Endothelial cell of umbilical vein (primary cell): ENCODE measurements around the gene SPECC1L.
A peak's percentile ranks its signal among the peaks of the same experiment; 100 is the strongest.

Source experiments
- EZH2 ChIP-seq: IDR thresholded peaks from 2 replicates; pipeline ENCODE4 v1.6.1; 2012; ENCODE audit warnings: borderline replicate concordance, low read depth, mild to moderate bottlenecking, moderate library complexity, low read length, inconsistent platforms; ENCODE audit not compliant: severe bottlenecking
- FOS ChIP-seq: IDR thresholded peaks from 2 replicates; pipeline ENCODE4 v1.6.1; 2011; ENCODE audit warnings: mild to moderate bottlenecking, low read length, moderate library complexity, borderline replicate concordance; ENCODE audit not compliant: insufficient read depth
- GATA2 ChIP-seq: IDR thresholded peaks from 2 replicates; pipeline ENCODE4 v1.7.0; 2011; ENCODE audit warnings: low read depth, mild to moderate bottlenecking, moderate library complexity, mixed read lengths, low read length; ENCODE audit not compliant: insufficient read length, insufficient read depth
- JUN ChIP-seq: IDR thresholded peaks from 2 replicates; pipeline ENCODE4 v1.6.1; 2011; ENCODE audit warnings: borderline replicate concordance, low read depth; ENCODE audit not compliant: insufficient read length, insufficient read depth
- MAX ChIP-seq: IDR thresholded peaks from 2 replicates; pipeline ENCODE4 v1.6.1; 2011; ENCODE audit not compliant: insufficient read depth, insufficient read length
- MYC ChIP-seq: IDR thresholded peaks from one replicate; pipeline ENCODE4 v1.6.1; 2011; ENCODE audit warnings: mild to moderate bottlenecking, low read depth, low read length
- POLR2A ChIP-seq: IDR thresholded peaks from 2 replicates; pipeline ENCODE4 v1.6.1; 2012; ENCODE audit warnings: low read depth, mild to moderate bottlenecking, control low read depth, low read length
- POLR2AphosphoS5 ChIP-seq: IDR thresholded peaks from 2 replicates; pipeline ENCODE4 v1.6.1; 2012; ENCODE audit warnings: low read depth, mild to moderate bottlenecking, control low read depth, low read length, moderate library complexity; ENCODE audit not compliant: insufficient read depth
- TF ChIP-seq, protein P1 (sequence below), 2 donors: IDR thresholded peaks; 1 replicate in 1 of 2; 2 replicates in 1 of 2; pipeline ENCODE4 v1.5.1; 2011; ENCODE audit warnings: low read length in 2 of 2, mild to moderate bottlenecking in 2 of 2, moderate library complexity in 2 of 2, control low read depth in 1 of 2, inconsistent platforms in 1 of 2, low read depth in 1 of 2; ENCODE audit not compliant: insufficient read depth in 1 of 2; ENCODE audit errors: extremely low read depth in 1 of 2

GRCh38 chr22:24459911-24460310 is 189.3 kb downstream of the SPECC1L start:
- TF ChIP-seq, protein P1, sequence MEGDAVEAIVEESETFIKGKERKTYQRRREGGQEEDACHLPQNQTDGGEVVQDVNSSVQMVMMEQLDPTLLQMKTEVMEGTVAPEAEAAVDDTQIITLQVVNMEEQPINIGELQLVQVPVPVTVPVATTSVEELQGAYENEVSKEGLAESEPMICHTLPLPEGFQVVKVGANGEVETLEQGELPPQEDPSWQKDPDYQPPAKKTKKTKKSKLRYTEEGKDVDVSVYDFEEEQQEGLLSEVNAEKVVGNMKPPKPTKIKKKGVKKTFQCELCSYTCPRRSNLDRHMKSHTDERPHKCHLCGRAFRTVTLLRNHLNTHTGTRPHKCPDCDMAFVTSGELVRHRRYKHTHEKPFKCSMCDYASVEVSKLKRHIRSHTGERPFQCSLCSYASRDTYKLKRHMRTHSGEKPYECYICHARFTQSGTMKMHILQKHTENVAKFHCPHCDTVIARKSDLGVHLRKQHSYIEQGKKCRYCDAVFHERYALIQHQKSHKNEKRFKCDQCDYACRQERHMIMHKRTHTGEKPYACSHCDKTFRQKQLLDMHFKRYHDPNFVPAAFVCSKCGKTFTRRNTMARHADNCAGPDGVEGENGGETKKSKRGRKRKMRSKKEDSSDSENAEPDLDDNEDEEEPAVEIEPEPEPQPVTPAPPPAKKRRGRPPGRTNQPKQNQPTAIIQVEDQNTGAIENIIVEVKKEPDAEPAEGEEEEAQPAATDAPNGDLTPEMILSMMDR (IDR thresholded peaks at IDR 0.05; ENCODE audit: extremely low read depth in 1 of 2, insufficient read depth in 1 of 2, low read depth in 1 of 2, low read length in 2 of 2): no peak
- TF ChIP-seq POLR2A (no peak), MYC (no peak), EZH2 (no peak), MAX (no peak), POLR2AphosphoS5 (no peak), JUN (no peak), GATA2 (peak; percentile 28), FOS (no peak)
